RPMI7951 (cell line): ENCODE data around the gene FBXW10. TPM values are rescaled to one million over a fixed set of nuclear protein-coding genes. Genes with fewer than 3 reads are reported as not detected.
"Not testable (repeated sequence)": the region's sequence is repeated elsewhere in the genome, so short reads cannot be mapped to it uniquely, and the experiment has no call there.

Experiments used
- DNase-seq: peaks from one replicate; pipeline ENCODE4 v3.0.0-alpha.2; 2012; ENCODE audit warnings: low read depth
- total RNA-seq: library from RNA; depleted of rRNA; stranded (reverse); fragments of >200 nt; shearing (Covaris generic); gene quantifications from 2 replicates; pipeline ENCODE4 v1.2.3, GENCODE V29; 2014; rRNA removed

FBXW10 gene, protein sequence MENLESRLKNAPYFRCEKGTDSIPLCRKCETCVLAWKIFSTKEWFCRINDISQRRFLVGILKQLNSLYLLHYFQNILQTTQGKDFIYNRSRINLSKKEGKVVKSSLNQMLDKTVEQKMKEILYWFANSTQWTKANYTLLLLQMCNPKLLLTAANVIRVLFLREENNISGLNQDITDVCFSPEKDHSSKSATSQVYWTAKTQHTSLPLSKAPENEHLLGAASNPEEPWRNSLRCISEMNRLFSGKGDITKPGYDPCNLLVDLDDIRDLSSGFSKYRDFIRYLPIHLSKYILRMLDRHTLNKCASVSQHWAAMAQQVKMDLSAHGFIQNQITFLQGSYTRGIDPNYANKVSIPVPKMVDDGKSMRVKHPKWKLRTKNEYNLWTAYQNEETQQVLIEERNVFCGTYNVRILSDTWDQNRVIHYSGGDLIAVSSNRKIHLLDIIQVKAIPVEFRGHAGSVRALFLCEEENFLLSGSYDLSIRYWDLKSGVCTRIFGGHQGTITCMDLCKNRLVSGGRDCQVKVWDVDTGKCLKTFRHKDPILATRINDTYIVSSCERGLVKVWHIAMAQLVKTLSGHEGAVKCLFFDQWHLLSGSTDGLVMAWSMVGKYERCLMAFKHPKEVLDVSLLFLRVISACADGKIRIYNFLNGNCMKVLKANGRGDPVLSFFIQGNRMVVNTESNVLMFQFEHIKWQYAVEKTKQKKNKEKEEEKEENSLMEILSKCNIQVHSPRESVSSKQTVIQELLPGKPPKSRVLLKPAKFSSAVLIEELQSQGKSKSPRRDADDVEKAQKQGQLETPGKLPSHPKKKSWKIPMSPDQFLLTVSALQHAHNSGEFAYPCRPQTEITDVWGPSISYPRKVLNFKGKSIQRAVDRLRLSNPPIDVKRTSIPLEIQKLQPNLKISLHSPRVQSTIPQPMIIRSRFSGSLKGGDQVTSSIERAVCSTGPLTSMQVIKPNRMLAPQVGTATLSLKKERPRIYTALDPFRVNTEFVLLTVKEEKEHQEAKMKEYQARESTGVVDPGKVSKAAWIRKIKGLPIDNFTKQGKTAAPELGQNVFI
- under 0.01 TPM in 1 of 2 replicates, not detected in the other for total RNA-seq

DNA sequence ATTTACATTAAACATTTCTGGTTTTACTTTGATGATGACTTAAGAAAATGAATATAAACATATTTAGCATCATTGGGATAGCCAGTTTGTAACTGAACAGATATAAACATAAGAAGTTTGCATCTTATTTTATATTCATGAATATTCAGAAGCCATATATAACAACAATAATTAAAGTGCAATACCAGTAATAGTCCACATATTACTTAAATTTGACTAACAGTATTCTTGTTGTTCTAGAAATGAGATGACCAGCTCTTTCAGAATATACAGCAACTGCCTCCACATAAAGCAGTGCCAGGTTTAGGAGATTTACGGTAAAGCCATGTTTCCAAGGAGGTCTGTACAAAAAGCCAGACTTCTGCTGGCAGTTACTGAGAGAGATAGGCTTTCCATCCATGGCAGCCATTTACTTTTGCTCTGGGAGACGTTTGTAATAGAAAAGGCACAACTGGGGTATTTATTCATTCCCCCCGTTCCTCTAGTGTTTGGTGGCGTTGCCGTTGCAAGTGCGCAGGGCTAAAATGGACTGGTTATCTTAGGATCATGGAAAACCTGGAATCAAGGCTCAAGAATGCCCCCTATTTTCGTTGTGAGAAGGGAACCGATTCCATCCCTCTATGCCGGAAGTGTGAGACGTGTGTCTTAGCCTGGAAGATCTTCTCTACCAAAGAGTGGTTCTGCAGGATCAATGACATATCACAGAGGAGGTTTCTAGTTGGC lies at the start of gene FBXW10:
FBXW10 (plus strand) TSS at position 356 of the 723 bp plus-strand sequence; CDS start at position 547, 191 bp downstream.
- DNase-seq, result not testable (repeated sequence)

DNA sequence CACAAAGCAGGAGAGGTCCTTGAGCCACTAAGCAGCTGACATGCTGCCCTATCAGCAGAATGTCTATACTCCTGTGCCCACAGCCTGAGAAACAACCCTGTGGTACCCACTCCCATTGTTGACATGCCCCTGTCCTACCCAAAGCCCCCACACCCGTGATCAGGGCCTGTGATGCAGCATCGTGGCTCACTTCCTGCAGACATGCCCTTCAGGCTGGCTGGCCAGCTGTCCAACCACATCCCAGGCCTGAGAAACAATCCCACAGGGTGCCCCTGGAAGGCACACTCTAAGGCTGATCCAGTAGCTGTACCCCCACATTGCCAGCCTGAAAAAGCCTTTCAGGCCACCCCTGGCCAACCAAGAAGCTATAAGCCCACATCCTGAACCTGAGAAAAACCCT lies 48.7 kb upstream of the FBXW10 start:
- not testable (repeated sequence) for DNase-seq

DNA sequence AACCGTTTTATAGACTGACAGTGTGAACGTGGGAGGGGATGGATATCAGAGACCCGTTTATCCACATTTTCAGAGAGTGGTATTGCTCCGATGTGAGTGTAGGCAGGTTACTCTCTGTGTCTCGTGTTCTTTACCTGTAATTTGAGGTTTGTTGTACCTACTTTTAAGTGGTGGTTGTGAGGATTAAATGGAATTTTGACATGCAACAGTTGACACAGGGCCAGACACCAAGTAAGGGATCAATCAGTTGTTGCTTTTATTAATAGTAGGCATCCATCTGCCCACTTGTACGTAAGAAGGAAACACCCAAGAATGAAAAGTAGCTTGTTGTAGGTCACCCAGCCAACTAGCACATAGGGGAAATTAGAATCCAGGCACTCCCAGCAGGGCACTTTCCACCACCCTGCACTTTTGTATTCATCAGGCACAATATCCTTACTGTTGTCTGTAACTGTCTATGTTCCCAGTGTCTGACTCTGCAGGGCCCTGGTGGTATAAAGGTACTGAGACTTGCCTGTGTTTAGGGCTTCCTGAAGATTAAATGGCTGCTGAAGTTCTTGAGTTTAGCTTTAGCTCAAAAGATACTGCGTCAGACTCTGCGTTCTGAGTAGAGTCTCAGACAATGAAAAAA lies 45.3 kb upstream of the FBXW10 start:
- DNase-seq, result not testable (repeated sequence)

DNA sequence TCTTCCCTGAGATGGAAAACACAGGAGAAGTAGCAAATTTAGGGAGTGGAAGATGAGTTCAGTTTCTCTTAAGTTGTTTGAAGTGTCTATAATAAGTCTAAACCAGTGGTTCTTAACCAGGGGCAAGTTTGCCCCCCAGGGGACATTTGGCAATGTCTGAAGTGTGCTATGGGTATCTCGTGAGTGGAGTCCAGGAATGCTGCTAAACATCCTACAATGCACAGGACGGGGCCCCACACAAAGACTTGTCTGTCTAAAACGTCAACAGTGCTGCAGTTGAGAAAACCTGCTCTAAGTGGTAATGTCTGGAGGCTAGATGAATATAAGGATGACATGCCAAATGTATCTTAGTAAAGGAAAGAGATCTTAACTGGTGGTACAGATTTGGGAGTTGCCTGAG lies 37.9 kb upstream of the FBXW10 start:
- DNase-seq, result not testable (repeated sequence)

DNA sequence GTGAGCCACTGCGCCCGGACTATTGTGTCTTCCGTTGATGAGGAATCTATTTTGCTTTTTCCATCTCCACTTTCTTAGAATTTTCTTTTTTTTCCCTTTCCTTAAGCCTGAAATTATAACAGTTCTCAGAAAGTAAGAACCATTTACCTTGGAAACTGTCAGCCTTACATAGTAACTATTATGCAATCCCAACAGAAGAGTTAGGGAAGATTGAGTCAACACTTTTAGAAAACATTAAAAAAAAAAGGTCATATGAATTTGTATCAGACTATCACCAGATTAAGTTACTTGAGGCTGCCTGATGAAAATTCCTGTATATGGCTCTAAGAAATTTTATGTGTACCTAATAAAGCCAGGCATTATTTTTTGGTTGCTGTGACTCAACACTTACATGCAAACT lies 35.6 kb upstream of the FBXW10 start:
- DNase-seq, result not testable (repeated sequence)

DNA sequence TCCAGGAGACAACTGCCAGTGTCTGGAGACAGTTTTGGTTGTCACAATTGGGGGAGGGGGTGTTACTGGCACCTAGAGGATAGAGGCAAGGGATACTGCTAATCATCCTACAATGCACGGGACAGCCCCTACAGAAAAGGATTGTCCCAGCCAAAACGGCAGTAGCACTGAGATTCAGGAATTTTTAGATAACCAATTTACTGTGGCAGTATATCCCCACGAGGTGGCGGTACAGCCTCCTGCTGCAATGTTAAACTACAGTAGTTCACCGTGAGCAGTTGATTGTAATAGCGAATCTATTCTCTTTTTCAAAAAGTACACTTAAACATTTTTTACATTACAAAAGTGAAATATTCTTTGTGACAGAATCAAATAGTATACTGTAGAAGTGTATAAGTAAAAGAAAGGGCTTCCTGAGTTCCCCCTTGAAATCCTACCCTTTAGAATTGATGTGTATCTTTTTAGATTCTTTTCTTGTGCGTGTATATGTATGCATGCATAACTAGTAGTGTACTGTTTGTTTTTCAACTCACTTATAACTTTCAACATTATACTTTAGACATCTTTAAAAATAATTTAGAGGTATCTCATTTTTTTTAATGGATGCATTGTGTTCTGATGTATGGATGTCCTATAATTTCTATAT lies 31.4 kb upstream of the FBXW10 start:
- DNase-seq, result peak; percentile 52

DNA sequence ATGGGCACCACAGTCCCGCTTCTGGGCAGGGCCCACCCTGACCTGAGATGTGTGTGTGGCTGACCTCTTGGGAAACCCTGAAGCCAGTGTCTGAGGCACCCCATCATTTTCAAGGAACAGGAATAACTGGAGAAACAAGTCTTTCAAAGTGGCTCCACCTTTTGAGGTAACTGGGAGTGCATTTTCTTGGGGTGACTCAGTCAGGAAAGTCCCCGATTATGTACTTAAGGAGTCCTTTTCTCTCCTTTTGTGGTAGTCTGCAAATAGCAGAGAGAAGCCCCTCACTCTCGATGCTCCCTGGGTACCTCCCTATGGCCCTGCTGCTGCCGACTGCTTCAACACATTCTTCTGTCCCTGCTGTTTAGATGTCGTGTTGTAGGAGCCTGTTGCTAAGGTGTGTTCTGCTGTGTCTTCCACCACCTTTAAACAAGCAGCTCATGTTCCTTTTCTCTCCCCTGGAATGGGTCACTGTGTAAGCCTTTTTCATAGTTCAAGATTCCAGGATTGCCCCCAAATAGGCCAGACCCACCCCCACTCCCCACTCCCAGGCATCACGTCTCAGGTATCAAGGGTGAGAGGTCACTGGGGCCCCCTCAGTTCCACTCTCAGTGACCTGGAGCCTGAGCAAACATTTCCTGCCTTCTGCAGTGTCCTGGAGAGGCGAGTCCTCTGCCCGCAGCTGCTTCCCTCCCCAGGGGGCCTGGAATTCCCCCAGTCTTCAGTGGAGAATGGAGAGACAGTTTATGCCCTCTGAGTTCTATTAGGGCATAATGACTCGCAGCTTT lies 25.0 kb upstream of the FBXW10 start:
- DNase-seq, result peak; percentile 68

DNA sequence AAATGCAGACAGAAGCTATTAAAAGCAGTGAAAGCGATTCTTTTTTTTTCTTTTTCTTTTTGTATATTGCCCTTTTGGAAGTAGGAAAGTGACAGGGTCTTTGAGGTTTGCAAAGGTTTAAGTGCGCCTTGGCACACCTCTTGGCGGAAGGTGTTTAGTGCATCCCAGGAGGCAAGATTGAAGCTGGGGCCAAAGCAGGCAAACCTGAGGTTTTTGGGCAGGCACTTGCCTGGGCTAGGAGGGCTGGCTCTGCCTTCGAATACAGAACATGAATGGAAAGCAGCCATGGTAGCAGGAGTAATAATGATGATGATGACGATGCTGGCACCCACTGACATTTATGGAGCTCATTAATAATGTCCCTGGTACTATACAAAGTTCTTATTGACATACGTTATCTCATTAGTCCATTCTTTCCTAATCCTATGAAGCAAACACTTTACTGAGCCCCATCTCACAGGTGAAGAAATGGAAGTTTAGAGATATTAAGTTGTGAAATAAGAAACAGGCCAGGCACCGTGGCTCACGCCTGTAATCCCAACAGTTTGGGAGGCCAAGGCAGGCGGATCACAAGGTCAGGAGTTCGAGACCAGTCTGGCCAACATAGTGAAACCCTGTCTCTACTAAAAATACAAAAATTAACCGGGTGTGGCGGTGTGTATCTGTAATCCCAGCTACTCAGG lies 24.3 kb upstream of the FBXW10 start:
- DNase-seq, result not testable (repeated sequence)

DNA sequence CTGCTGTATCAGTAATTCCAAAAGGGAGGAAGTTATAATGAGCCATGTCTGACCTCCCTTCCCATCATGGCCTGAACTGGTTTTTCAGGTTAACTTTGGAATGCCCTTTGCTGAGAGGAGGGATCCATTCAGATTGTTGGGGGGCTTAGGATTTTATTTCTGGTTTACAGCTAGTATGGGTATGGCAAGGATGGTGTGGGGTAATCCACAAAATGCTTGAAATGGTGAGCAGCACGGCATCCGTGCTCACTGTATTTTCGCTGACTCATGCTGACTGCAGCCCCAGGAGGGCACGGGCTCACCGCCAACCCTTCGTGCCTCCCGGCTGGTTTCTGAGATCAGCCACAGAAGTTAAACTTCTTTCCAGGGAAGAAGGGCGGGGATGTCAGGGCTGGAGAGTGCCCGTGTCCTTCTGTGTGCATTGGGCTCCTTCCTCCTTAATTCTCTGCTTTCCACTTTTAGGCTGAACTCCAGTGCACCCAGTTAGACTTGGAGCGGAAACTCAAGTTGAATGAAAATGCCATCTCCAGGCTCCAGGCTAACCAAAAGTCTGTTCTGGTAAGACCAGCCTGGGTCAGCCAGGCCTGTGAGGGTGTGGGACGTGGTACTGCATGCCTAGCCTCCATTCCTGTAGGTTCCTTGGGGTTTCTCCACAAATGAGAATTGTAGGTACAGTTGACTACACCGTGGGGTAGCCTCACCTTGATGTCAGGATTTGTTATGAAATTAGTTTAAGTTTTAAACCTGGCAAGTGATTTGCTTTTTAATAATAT lies 21.9 kb upstream of the FBXW10 start:
- not testable (repeated sequence) for DNase-seq

DNA sequence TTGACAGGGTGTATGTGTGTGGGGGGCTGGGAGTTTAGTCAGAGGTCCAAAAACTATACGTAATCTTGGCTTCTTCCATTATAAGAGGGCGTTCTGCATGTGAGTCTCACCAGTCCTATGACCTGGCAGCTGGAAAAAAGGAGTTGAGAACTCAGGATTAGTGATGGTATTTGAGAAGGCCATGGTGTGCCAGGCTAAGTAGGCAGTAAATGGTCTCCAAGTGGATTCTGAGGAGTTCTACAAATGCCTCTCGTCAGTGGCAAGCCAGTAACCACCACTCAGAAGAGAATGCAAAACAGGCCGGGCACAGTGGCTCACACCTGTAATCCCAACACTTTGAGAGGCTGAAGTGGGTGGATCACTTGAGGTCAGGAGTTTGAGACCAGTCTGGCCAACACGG lies 21.2 kb upstream of the FBXW10 start:
- not testable (repeated sequence) for DNase-seq

DNA sequence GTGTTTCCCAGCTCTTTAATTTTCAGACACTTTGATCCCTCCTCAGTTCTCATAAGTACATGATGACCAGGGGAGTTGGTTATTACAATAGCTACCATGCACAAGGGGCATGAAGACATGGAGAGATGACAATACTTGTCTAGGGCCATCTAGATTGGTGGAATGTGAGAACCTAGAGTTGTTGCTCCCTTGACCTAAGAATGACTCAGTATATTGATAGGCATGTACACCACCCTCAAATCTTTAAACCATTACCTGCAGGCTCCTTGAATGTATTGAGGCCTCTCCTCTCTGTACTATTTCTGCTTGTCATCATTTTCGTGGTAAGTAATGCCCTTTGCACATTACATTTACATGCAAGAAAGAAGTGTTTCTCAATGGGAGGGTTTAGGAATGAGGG lies 20.3 kb upstream of the FBXW10 start:
- not testable (repeated sequence) for DNase-seq

DNA sequence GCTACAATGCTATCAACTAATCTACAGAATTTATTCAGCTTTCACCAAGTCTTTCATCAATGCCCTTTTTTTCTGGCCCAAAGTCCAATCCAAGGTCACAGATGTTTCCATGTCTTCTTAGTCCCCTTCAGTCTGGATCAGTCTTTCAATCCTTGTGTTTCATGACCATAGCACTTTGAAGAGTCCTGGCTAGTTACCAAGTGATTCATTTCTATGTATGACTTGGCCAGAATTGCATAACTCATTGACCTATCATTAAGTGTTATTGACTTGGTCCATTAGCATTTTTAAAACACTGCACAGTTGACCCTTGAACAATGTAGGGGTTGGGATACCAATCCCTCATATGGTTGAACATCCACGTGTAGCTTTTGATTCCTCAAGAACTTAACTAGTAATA lies 11.4 kb upstream of the FBXW10 start:
- not testable (repeated sequence) for DNase-seq

DNA sequence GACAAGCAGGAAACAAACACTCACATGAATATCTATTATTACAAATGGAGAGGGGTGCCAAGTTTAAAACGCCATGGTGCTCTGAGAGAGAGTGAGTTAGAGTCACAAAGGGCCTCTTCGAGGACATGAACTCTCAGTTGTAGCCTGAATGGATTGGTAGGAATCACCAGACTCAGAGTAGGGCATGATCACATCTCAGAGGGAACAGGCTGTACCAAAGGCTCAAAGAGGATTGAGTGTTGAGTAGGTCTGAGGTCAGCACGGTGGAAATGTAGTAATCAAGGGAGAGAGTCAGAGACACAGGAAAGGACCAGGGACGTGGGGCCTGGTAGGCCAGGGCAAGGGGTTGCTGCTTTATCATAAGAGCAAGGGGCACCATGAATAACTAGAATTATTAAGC lies 10.5 kb upstream of the FBXW10 start:
- not testable (repeated sequence) for DNase-seq

DNA sequence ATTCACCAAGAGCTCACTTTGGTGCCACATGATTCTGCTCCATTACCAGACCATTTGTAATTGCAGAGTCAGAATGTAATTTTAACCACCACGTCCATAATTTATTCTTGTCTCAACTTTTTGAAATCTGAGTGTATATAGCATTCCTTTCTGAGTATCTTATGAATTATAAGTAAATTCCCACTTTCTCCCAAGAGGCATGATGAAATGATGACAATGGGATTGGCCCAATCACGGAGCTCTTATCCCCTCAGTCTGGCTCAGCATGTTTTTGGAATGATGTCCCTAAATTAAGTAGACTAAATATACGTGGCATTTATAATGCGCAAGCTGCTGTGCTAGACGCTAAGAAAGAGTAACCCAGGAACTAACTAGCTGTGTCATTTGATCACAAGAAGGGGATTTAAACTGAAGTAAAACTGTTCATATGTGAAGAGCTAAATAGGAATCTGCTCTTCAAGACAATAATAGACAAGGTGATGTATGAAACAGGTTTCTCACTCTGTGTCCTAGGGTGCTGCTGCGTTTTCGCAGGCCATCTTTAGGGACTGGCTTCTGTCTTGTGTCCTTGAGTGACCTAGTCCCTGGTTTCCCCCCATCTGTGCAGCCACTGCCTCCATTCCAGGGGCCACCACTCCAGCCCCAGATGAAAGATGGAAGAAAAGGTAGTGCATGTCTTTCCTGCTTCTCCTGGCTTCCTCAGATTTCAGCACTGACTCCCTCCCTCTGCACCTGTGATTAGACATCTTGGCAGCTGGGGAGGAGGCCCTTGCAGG lies 4.0 kb upstream of the FBXW10 start:
- DNase-seq, result not testable (repeated sequence)

DNA sequence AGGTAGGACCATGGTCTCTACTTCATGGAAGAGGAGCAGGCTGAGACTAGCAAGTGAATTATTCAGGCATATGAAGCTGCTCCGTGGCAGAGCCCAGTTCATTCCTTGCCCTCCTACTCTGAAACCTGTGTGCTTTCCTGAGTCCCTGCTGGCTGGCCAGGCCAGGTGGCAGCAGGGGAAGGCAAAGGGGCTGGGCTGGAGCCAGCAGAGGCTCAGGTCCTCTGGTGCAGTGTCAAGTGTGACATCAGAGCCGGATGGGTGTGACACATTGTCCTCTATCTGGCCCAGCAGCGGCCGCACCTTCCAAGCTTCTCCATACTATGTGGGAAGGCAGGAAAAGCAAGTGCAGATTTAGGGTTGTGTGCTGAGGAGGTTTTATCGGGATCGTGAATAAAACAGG lies 2.6 kb upstream of the FBXW10 start:
- DNase-seq, result not testable (repeated sequence)

DNA sequence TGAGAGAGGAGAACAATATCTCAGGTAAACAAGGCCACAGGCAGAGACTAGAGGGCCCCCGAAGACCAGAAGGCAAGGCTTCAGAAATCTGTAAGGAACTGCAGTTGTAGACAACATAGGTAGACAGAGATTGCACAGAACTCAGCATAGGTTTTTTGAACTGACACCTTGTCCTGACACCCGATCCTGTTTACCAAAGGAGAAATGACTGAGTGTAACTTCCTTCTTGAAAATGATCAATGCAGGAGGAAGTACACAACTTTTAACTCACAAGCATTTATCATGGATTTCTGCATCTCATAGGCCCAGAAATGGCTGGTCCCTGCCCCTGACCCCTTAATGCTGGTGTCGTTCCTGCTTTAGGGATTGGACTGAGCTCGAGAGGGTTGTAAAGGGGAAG lies 872 bp downstream of the FBXW10 start:
- not testable (repeated sequence) for DNase-seq

DNA sequence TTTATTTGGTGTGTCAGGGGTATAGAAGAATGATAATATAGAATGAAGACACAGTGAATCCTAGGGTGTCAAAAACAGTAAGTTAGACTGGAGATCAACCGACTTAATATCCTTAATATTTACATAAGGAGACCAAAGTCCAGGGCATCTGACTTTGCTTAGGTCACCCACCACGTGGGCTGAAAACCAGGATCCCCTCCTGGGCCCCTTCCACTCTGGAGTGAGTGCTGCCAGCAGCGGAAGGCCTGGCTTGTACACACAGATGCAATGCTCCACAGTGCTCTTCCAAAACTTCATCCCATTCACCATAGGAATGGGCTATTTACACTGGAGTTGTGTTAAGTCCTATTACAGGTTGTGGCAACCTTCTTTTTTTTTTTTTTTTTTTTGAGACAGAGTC lies 2.7 kb downstream of the FBXW10 start:
- DNase-seq, result not testable (repeated sequence)
